A549 (cell line): Measurements from ENCODE around the gene CELF4.

Experiments
- BHLHE40 ChIP-seq: IDR thresholded peaks from 2 replicates; pipeline ENCODE4 v1.6.1; 2012; ENCODE audit warnings: low read depth, low read length, inconsistent platforms
- CTCF ChIP-seq: fragments of >200 bp; sonication (Bioruptor Twin); formaldehyde crosslinking; IDR thresholded peaks from 3 replicates; pipeline ENCODE4 v1.5.1; 2016
- HDAC2 ChIP-seq: fragments of 200-600 bp; sonication (generic); IDR thresholded peaks from 2 replicates; pipeline ENCODE4 v1.6.1; 2016
- NR3C1 ChIP-seq: fragments of >200 bp; sonication (Bioruptor Twin); formaldehyde crosslinking; IDR thresholded peaks from 3 replicates; pipeline ENCODE4 v1.6.1; 2017
- POLR2A ChIP-seq: IDR thresholded peaks from 2 replicates; pipeline ENCODE4 v1.6.1; 2012; ENCODE audit warnings: mild to moderate bottlenecking, low read length
- SMC3 ChIP-seq: fragments of >200 bp; sonication (Bioruptor Twin); formaldehyde crosslinking; IDR thresholded peaks from 3 replicates; pipeline ENCODE4 v1.6.1; 2018; ENCODE audit warnings: inconsistent platforms
- TF ChIP-seq, protein P1 (sequence below): fragments of 200-600 bp; sonication (generic); IDR thresholded peaks from 2 replicates; pipeline ENCODE4 v1.6.1; 2016; ENCODE audit warnings: antibody characterized with exemption, mild to moderate bottlenecking, moderate library complexity

DNA sequence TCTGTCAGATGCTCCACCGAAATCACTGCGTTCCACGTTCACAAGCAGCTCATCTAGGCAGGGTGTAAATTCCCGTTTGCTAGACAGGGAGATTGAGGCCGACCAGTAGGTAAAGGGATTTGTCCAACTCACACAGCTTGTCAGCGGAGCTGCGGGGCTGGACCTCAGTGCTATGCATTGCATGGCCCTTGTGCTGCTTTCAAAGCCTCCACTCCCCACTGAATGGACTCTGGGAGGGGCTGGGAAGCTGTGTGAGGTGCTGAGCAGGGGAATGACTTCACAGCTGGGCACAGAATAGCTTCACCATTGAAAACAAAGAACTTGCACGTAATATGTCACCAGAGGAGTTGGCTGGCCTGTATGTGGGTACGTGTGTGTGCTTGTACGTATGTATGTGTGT, 21.4 kb downstream of the CELF4 start:
- no peak for TF ChIP-seq POLR2A
- no peak for TF ChIP-seq SMC3
- TF ChIP-seq NR3C1, result no peak
- no peak for TF ChIP-seq CTCF
- TF ChIP-seq HDAC2, result no peak
- TF ChIP-seq BHLHE40, result no peak
- TF ChIP-seq, protein P1, sequence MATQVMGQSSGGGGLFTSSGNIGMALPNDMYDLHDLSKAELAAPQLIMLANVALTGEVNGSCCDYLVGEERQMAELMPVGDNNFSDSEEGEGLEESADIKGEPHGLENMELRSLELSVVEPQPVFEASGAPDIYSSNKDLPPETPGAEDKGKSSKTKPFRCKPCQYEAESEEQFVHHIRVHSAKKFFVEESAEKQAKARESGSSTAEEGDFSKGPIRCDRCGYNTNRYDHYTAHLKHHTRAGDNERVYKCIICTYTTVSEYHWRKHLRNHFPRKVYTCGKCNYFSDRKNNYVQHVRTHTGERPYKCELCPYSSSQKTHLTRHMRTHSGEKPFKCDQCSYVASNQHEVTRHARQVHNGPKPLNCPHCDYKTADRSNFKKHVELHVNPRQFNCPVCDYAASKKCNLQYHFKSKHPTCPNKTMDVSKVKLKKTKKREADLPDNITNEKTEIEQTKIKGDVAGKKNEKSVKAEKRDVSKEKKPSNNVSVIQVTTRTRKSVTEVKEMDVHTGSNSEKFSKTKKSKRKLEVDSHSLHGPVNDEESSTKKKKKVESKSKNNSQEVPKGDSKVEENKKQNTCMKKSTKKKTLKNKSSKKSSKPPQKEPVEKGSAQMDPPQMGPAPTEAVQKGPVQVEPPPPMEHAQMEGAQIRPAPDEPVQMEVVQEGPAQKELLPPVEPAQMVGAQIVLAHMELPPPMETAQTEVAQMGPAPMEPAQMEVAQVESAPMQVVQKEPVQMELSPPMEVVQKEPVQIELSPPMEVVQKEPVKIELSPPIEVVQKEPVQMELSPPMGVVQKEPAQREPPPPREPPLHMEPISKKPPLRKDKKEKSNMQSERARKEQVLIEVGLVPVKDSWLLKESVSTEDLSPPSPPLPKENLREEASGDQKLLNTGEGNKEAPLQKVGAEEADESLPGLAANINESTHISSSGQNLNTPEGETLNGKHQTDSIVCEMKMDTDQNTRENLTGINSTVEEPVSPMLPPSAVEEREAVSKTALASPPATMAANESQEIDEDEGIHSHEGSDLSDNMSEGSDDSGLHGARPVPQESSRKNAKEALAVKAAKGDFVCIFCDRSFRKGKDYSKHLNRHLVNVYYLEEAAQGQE, result no peak
